Type B pancreatic cell (in vitro differentiated cells): ENCODE data around the gene PRPSAP1. TPM values are rescaled to one million over a fixed set of nuclear protein-coding genes. Genes with fewer than 3 reads are reported as not detected.
"Not testable (repeated sequence)": the region's sequence is repeated elsewhere in the genome, so short reads cannot be mapped to it uniquely, and the experiment has no call there.

Experiments used
- DNase-seq: peaks from one replicate; pipeline ENCODE4 v3.0.0; 2021; ENCODE audit warnings: mixed read lengths; ENCODE audit not compliant: unreplicated experiment; ENCODE audit errors: extremely low spot score
- H3K27ac Mint-ChIP-seq: 2 replicates; pipeline ENCODE4 v1.8.0; 2021; ENCODE audit warnings: mild to moderate bottlenecking, mixed read lengths
- H3K27me3 Mint-ChIP-seq: 2 replicates; pipeline ENCODE4 v1.8.0; 2021; ENCODE audit warnings: mixed read lengths
- H3K36me3 Mint-ChIP-seq: 2 replicates; pipeline ENCODE4 v1.8.0; 2021; ENCODE audit warnings: mixed read lengths
- H3K4me1 Mint-ChIP-seq: one replicate; pipeline ENCODE4 v1.8.0; 2021; ENCODE audit warnings: mixed read lengths; ENCODE audit not compliant: unreplicated experiment
- H3K4me3 Mint-ChIP-seq: 2 replicates; pipeline ENCODE4 v1.8.0; 2021; ENCODE audit warnings: mild to moderate bottlenecking, mixed read lengths
- H3K9me3 Mint-ChIP-seq: 2 replicates; pipeline ENCODE4 v1.8.0; 2021; ENCODE audit warnings: mixed read lengths
- CTCF ChIP-seq: fragments of 200-600 bp; sonication (generic); conservative IDR thresholded peaks from 2 replicates; pipeline ENCODE4 v1.5.0; 2021; ENCODE audit warnings: antibody characterized with exemption, mild to moderate bottlenecking
- total RNA-seq: library from RNA; stranded (reverse); gene quantifications from 2 replicates; pipeline ENCODE4 v1.2.1, GENCODE V29; 2021; ENCODE audit warnings: low replicate concordance

Gene PRPSAP1
- total RNA-seq, 1 donor from 2014 or later = 82.0 TPM

- DNase-seq = no peak
- TF ChIP-seq CTCF = no peak
- H3K36me3 Mint-ChIP-seq = no peaks in the 10 kb centered on the region
- no peak overlapping the region for H3K27ac Mint-ChIP-seq
- peak overlapping the region; percentile 22 for H3K4me3 Mint-ChIP-seq
- H3K4me1 Mint-ChIP-seq = peaks cover 30% of the 10 kb centered on the region
- H3K9me3 Mint-ChIP-seq = no peaks in the 10 kb centered on the region
- no peaks in the 10 kb centered on the region for H3K27me3 Mint-ChIP-seq
These were observed 13.9 kb upstream of the PRPSAP1 start for GRCh38 chr17:76367642-76368041.

- Mint-ChIP-seq H3K27ac (no peak overlapping the region), H3K27me3 (no peaks in the 10 kb centered on the region), H3K36me3 (no peaks in the 10 kb centered on the region), H3K4me3 (peak overlapping the region; percentile 54), H3K4me1 (peaks cover 36% of the 10 kb centered on the region), H3K9me3 (no peaks in the 10 kb centered on the region)
- DNase-seq = no peak
- TF ChIP-seq CTCF = no peak
These were observed 12.5 kb upstream of the PRPSAP1 start for GRCh38 chr17:76366247-76366646.

GRCh38 chr17:76365256-76365903 lies 11.7 kb upstream of the PRPSAP1 start:
- Mint-ChIP-seq H3K4me3 (no peak overlapping the region), H3K27me3 (no peaks in the 10 kb centered on the region), H3K9me3 (no peaks in the 10 kb centered on the region), H3K36me3 (no peaks in the 10 kb centered on the region), H3K4me1 (peaks cover 37% of the 10 kb centered on the region), H3K27ac (no peak overlapping the region)
- DNase-seq = no peak
- peak; percentile 32 for TF ChIP-seq CTCF

GRCh38 chr17:76363107-76363842 lies 9.6 kb upstream of the PRPSAP1 start:
- H3K9me3 Mint-ChIP-seq = no peaks in the 10 kb centered on the region
- H3K27ac Mint-ChIP-seq = no peak overlapping the region
- TF ChIP-seq CTCF = no peak
- DNase-seq = no peak
- no peaks in the 10 kb centered on the region for H3K27me3 Mint-ChIP-seq
- H3K4me1 Mint-ChIP-seq = peaks cover 28% of the 10 kb centered on the region
- no peak overlapping the region for H3K4me3 Mint-ChIP-seq
- H3K36me3 Mint-ChIP-seq = no peaks in the 10 kb centered on the region

GRCh38 chr17:76360461-76360860 lies 6.7 kb upstream of the PRPSAP1 start:
- Mint-ChIP-seq H3K9me3 (no peaks in the 10 kb centered on the region), H3K4me3 (no peak overlapping the region), H3K27me3 (peaks cover 2% of the 10 kb centered on the region), H3K36me3 (no peaks in the 10 kb centered on the region), H3K27ac (no peak overlapping the region), H3K4me1 (peaks cover 18% of the 10 kb centered on the region)
- no peak for TF ChIP-seq CTCF
- DNase-seq = no peak

- not testable (repeated sequence) for H3K9me3 Mint-ChIP-seq, H3K27me3 Mint-ChIP-seq, H3K27ac Mint-ChIP-seq, H3K4me3 Mint-ChIP-seq, H3K36me3 Mint-ChIP-seq, DNase-seq
- H3K4me1 Mint-ChIP-seq = peaks cover 19% of the 10 kb centered on the region
These were observed 6.1 kb upstream of the PRPSAP1 start for GRCh38 chr17:76359776-76360175.
